ENCODE results near the gene DPAGT1. TPM values are rescaled to one million over a fixed set of nuclear protein-coding genes. Genes with fewer than 3 reads are reported as not detected.
A peak's percentile ranks its signal among the peaks of the same experiment; 100 is the strongest.

DPAGT1 gene
- total RNA-seq, 1 experiment from 2014 or later: 63.5 TPM

- TF ChIP-seq ERG (CRISPR knock-in tag; IDR thresholded peaks at IDR 0.05) (no peak), USF2 (CRISPR knock-in tag; IDR thresholded peaks at IDR 0.05) (peak; percentile 95), ZNF423 (CRISPR knock-in tag; IDR thresholded peaks at IDR 0.05) (no peak), ARID4B (CRISPR knock-in tag; IDR thresholded peaks at IDR 0.05; ENCODE audit: borderline replicate concordance) (no peak; the same call in 1 of the 2 replicates), JAZF1 (CRISPR knock-in tag; IDR thresholded peaks at IDR 0.05) (no peak), NFE2L1 (CRISPR knock-in tag; IDR thresholded peaks at IDR 0.05) (no peak), EMX1 (CRISPR knock-in tag; IDR thresholded peaks at IDR 0.05) (no peak), ZNF263 (CRISPR knock-in tag; IDR thresholded peaks at IDR 0.05; ENCODE audit: low read depth) (peak; percentile 79; the same call in 1 of the 2 replicates), FOXK1 (CRISPR knock-in tag; IDR thresholded peaks at IDR 0.05) (no peak), AFF4 (CRISPR knock-in tag; IDR thresholded peaks at IDR 0.05; ENCODE audit: borderline replicate concordance) (no peak)
Measured at GRCh38 chr11:119101759-119102423, at the start of gene DPAGT1 (continued).

DNA sequence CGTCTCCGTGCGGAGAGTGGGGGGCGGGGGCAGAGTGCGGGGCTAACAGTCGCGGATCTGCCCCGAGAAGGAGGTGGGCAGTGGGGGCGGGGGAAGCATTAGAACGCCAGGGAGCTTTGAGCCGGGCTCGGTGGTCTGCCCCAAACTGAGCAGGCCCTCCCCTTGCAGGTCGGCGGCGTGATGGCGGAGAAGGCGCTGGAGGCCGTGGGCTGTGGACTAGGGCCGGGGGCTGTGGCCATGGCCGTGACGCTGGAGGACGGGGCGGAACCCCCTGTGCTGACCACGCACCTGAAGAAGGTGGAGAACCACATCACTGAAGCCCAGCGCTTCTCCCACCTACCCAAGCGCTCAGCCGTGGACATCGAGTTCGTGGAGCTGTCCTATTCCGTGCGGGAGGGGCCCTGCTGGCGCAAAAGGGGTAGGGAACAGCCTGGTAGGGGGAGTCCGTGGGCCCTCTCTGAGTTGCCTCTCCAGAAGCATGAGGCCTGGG is 48.2 kb upstream of the DPAGT1 start:
- Mint-ChIP-seq H3K4me3 (peak overlapping the region; percentile 71), H3K36me3 (no peaks in the 10 kb centered on the region), H3K9me3 (no peaks in the 10 kb centered on the region), H3K27me3 (ENCODE audit: low read depth) (peaks cover 68% of the 10 kb centered on the region), H3K4me1 (peaks cover 25% of the 10 kb centered on the region), H3K27ac (no peak overlapping the region)
- ChIA-PET CTCF (interaction anchor here (0.7 to 2.7 kb wide), 6 partner anchors 19 to 190 kb away, joined by 3 to 12 read pairs (median 7); partner anchors contain the start of genes CBL and NHERF4), POLR2A (no interaction called here)
- ATAC-seq (no peak), DNase-seq (ENCODE audit: low spot score) (no peak)
- TF ChIP-seq NFE2L1 (CRISPR knock-in tag; IDR thresholded peaks at IDR 0.05) (no peak), CREM (CRISPR knock-in tag; IDR thresholded peaks at IDR 0.05) (no peak), USF1 (CRISPR knock-in tag; IDR thresholded peaks at IDR 0.05) (no peak), IRF2 (CRISPR knock-in tag; IDR thresholded peaks at IDR 0.05; ENCODE audit: borderline replicate concordance, low read depth) (no peak), JUN (CRISPR knock-in tag; IDR thresholded peaks at IDR 0.05) (no peak), GRHL2 (CRISPR knock-in tag; IDR thresholded peaks at IDR 0.05; ENCODE audit: insufficient replicate concordance, severe bottlenecking) (no peak), RELA (CRISPR knock-in tag; IDR thresholded peaks at IDR 0.05; ENCODE audit: borderline replicate concordance) (no peak), KAT7 (CRISPR knock-in tag; IDR thresholded peaks at IDR 0.05; ENCODE audit: borderline replicate concordance) (no peak), TCF7 (CRISPR knock-in tag; IDR thresholded peaks at IDR 0.05; ENCODE audit: low read depth) (no peak), ETV6 (CRISPR knock-in tag; IDR thresholded peaks at IDR 0.05) (no peak), FOXP1 (CRISPR knock-in tag; IDR thresholded peaks at IDR 0.05; ENCODE audit: borderline replicate concordance) (no peak), CBFB (CRISPR knock-in tag; IDR thresholded peaks at IDR 0.05; ENCODE audit: low read depth) (no peak)
- TF ChIP-seq, protein P1, sequence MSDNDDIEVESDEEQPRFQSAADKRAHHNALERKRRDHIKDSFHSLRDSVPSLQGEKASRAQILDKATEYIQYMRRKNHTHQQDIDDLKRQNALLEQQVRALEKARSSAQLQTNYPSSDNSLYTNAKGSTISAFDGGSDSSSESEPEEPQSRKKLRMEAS (CRISPR knock-in tag; IDR thresholded peaks at IDR 0.05): no peak

All from WTC11 (cell line).